HepG2 (cell line): Measurements from ENCODE around the gene PRM2. TPM values are rescaled to one million over a fixed set of nuclear protein-coding genes. Genes with fewer than 3 reads are reported as not detected.

Experiments
- ARID4A ChIP-seq: sonication (generic); formaldehyde crosslinking; IDR thresholded peaks from 2 replicates; pipeline ENCODE4 v1.5.0; 2020; ENCODE audit warnings: mild to moderate bottlenecking, missing genetic modification reagents, borderline replicate concordance
- ASH2L ChIP-seq: fragments of 300-600, 200-600 bp; sonication (generic); IDR thresholded peaks from 2 replicates; pipeline ENCODE4 v1.7.0; 2017; ENCODE audit warnings: low read depth, mild to moderate bottlenecking, moderate library complexity, mixed read lengths, low read length; ENCODE audit not compliant: insufficient read length
- GRHL1 ChIP-seq: sonication (generic); formaldehyde crosslinking; conservative IDR thresholded peaks from 2 replicates; pipeline ENCODE4 v1.8.0; 2022; ENCODE audit warnings: missing genetic modification reagents
- HNF4G ChIP-seq, 2 experiments: sonication (generic) in 1 of 2; formaldehyde crosslinking in 1 of 2; IDR thresholded peaks; 2 replicates each; pipeline versions ENCODE4 v1.4.0 to v1.6.1; 2011 to 2020; ENCODE audit warnings: borderline replicate concordance in 2 of 2, low read depth in 2 of 2, mild to moderate bottlenecking in 2 of 2, low read length in 1 of 2, missing genetic modification reagents in 1 of 2, moderate library complexity in 1 of 2
- JUND ChIP-seq: sonication (generic); formaldehyde crosslinking; IDR thresholded peaks from 2 replicates; pipeline ENCODE4 v1.8.0; 2022; ENCODE audit warnings: mild to moderate bottlenecking, missing genetic modification reagents
- PPARG ChIP-seq: conservative IDR thresholded peaks from 2 replicates; pipeline ENCODE4 v1.6.1; 2016; ENCODE audit warnings: missing biosample characterization, missing genetic modification reagents
- RFXAP ChIP-seq: sonication (generic); formaldehyde crosslinking; IDR thresholded peaks from 2 replicates; pipeline ENCODE4 v1.4.0; 2020; ENCODE audit warnings: missing genetic modification reagents, borderline replicate concordance
- ZNF260 ChIP-seq: sonication (generic); formaldehyde crosslinking; IDR thresholded peaks from 2 replicates; pipeline ENCODE4 v1.4.0; 2020; ENCODE audit warnings: missing genetic modification reagents, low read depth, mild to moderate bottlenecking, borderline replicate concordance
- ZNF691 ChIP-seq: sonication (generic); formaldehyde crosslinking; IDR thresholded peaks from 2 replicates; pipeline ENCODE4 v1.4.0; 2020; ENCODE audit warnings: missing genetic modification reagents, low read depth, mild to moderate bottlenecking, borderline replicate concordance
- ZNF792 ChIP-seq: IDR thresholded peaks from 2 replicates; pipeline ENCODE4 v1.6.1; 2016
- polyA plus RNA-seq, 8 experiments: library from polyadenylated mRNA; depleted of rRNA in 3 of 8; stranded (reverse) in 7 of 8; unstranded in 1 of 8; fragments of >200 nt; fragmentation: Illumina TruSeq in 4 of 8; extraction: Trizol in 4 of 8; gene quantifications; 2 replicates each; pipeline versions ENCODE4 v1.2.1 to v1.2.3, GENCODE V29; 2011 to 2016; ENCODE audit warnings: low read depth in 4 of 8, missing spikeins in 1 of 8, mixed read lengths in 1 of 8; ENCODE audit not compliant: insufficient read depth in 1 of 8
- total RNA-seq, 5 experiments: library from RNA; depleted of rRNA; stranded (reverse); fragments of >200 nt; fragmentation: Illumina TruSeq; extraction: Trizol; gene quantifications; 2 replicates each; pipeline ENCODE4 v1.2.3, GENCODE V29; 2016; ENCODE audit warnings: low read depth in 1 of 5

The PRM2 gene
- total and polyA plus RNA-seq, 2 of the 13 experiments (the other 11 are each of a cell fraction or from before 2014, with no cell fraction given): 0.54 TPM; not detected in 1

- TF ChIP-seq ARID4A (CRISPR knock-in tag) (0 out of 2 replicates have a peak, but pooled peaks have one; percentile 2), JUND (CRISPR knock-in tag) (0 out of 2 replicates have a peak, but pooled peaks have one; percentile 50), PPARG (CRISPR knock-in tag) (no peak), HNF4G (IDR thresholded peaks at IDR 0.05; ENCODE audit: borderline replicate concordance, low read depth, low read length) (no peak), HNF4G (CRISPR knock-in tag; IDR thresholded peaks at IDR 0.05; ENCODE audit: borderline replicate concordance, low read depth) (no peak), ZNF792 (CRISPR knock-in tag) (no peak), GRHL1 (CRISPR knock-in tag) (no peak), RFXAP (CRISPR knock-in tag) (no peak), ASH2L (no peak), ZNF260 (0 out of 2 replicates have a peak, but pooled peaks have one; percentile 65), ZNF691 (CRISPR knock-in tag) (no peak)
Measured at GRCh38 chr16:11272921-11273720, 3.2 kb downstream of the PRM2 start, which contains the start of gene PRM3 (continued).
